ENCODE data around the gene SIK2. TPM values are rescaled to one million over a fixed set of nuclear protein-coding genes. Genes with fewer than 3 reads are reported as not detected.

SIK2 gene
- total RNA-seq, 1 donor from 2014 or later: 43.0 TPM

DNA sequence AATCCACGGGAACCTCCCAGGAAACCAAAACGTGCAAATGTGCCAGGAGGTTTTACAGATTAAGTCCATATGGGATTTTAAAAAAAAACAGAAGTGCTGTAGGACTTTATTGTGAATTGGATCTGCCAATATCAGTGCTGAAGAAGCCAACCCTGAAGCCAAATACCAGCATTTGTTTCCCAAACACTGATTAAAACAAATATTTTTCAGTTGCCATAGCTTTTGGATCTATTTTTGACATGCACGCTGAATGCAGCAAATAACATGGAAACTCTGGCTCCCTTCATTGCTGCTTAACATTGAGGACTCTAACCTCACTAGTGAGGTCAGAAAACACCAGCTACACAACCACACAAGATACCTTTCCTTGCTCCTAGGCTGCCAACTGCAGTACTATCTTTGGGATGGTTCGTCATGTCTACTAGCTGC lies 28.4 kb upstream of the SIK2 start:
- H3K9me3 Mint-ChIP-seq (ENCODE audit: low read depth): no peaks in the 10 kb centered on the region

DNA sequence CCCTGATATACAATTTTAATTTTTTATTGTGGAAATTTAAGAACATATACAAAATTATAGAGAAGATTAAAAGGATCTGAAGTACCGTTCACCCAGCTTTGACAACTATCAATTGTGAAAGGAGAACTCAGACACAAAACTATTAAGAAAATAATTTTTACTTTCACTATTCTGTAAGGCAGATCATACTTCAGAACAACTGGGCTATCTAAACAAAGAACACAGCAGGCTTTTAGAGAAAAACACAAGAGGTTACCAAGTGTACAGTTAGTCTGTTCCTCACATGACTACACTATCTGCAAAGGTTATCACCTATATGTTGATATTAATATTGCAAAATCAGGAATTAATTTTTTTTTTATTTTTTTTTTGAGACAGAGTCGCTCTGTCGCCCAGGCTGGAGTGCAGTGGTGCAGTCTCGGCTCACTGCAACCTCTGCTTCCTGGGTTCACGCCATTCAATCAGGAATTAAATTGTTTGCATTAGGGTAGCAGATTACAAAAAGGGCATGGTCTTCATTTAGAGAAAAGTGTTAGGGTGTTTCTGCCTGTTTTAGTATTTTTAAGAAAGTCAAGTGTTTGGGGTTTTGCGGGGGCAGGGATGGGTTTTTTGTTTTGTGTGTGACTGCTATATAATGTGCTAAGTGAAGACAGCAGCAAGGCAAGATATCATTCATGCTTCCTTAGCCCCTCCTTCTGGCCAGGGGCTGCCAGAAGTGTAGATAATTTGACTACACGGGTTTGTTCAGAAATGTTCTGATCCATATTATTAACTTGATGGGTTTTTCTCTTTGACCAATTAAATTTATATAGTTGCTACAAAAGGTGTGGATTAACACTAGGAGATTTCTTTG lies 27.6 kb upstream of the SIK2 start:
- H3K36me3 Mint-ChIP-seq (ENCODE audit: insufficient read depth): no peaks in the 10 kb centered on the region
- TF ChIP-seq, protein P1, sequence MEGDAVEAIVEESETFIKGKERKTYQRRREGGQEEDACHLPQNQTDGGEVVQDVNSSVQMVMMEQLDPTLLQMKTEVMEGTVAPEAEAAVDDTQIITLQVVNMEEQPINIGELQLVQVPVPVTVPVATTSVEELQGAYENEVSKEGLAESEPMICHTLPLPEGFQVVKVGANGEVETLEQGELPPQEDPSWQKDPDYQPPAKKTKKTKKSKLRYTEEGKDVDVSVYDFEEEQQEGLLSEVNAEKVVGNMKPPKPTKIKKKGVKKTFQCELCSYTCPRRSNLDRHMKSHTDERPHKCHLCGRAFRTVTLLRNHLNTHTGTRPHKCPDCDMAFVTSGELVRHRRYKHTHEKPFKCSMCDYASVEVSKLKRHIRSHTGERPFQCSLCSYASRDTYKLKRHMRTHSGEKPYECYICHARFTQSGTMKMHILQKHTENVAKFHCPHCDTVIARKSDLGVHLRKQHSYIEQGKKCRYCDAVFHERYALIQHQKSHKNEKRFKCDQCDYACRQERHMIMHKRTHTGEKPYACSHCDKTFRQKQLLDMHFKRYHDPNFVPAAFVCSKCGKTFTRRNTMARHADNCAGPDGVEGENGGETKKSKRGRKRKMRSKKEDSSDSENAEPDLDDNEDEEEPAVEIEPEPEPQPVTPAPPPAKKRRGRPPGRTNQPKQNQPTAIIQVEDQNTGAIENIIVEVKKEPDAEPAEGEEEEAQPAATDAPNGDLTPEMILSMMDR (IDR thresholded peaks at IDR 0.05; ENCODE audit: unreplicated experiment): no peak
- H3K4me1 Mint-ChIP-seq (ENCODE audit: low read depth): peaks cover 34% of the 10 kb centered on the region
- no peak overlapping the region for H3K27ac Mint-ChIP-seq
- no peaks in the 10 kb centered on the region for H3K9me3 Mint-ChIP-seq (ENCODE audit: low read depth)
- DNase-seq (ENCODE audit: low spot score, unreplicated experiment): no peak
- H3K4me3 Mint-ChIP-seq (ENCODE audit: low read depth): no peak overlapping the region
- H3K27me3 Mint-ChIP-seq: no peaks in the 10 kb centered on the region

More for the DNA sequence above, 28.4 kb upstream of the SIK2 start:
- Mint-ChIP-seq H3K4me3 (ENCODE audit: low read depth) (no peak overlapping the region), H3K4me1 (ENCODE audit: low read depth) (peaks cover 34% of the 10 kb centered on the region), H3K27ac (no peak overlapping the region), H3K36me3 (ENCODE audit: insufficient read depth) (no peaks in the 10 kb centered on the region), H3K27me3 (no peaks in the 10 kb centered on the region)
- TF ChIP-seq, protein P1 (IDR thresholded peaks at IDR 0.05; ENCODE audit: unreplicated experiment): no peak
- DNase-seq (ENCODE audit: low spot score, unreplicated experiment): no peak

DNA sequence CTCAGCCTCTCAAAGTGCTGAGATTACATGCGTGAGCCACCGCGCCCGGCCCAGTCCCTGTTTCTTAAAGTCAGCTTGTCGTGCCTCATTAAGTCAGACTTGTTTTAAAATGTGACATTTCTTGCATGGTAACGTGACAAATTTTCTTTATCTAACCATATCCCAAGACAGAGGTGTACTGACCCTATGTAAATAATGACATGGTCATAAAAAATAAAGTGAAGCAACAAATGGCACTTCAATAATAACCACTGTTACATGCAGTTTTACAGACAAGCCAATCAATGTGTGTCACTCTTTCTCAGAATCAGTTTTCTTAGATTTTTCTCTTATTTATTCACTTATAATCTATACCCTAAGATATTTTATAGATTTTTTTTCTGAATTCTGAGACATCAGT lies 26.5 kb upstream of the SIK2 start:
- H3K27me3 Mint-ChIP-seq: no peaks in the 10 kb centered on the region
- no peaks in the 10 kb centered on the region for H3K9me3 Mint-ChIP-seq (ENCODE audit: low read depth)
- TF ChIP-seq, protein P1 (IDR thresholded peaks at IDR 0.05; ENCODE audit: unreplicated experiment): no peak
- H3K4me3 Mint-ChIP-seq (ENCODE audit: low read depth): no peak overlapping the region
- H3K36me3 Mint-ChIP-seq (ENCODE audit: insufficient read depth): no peaks in the 10 kb centered on the region
- peaks cover 25% of the 10 kb centered on the region for H3K4me1 Mint-ChIP-seq (ENCODE audit: low read depth)
- no peak for DNase-seq (ENCODE audit: low spot score, unreplicated experiment)
- H3K27ac Mint-ChIP-seq: no peak overlapping the region

DNA sequence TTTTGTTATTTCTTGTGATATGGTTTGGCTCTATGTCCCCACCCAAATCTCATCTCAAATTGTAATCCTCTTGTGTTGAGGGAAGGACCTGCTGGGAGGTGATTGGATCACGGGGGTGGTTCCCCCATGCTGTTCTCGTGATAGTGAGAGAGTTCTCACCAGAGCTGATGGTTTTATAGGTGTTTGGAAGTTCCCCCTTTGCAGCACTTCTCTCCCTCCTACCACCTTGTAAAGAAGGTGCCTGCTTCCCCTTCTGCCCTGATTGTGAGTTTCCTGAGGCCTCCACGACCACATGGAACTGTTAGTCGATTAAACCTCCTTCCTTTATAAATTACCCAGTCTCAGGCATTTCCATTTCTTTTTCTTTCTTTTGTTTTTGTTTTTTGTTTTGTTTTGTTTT lies 24.4 kb upstream of the SIK2 start:
- H3K36me3 Mint-ChIP-seq (ENCODE audit: insufficient read depth): no peaks in the 10 kb centered on the region
- TF ChIP-seq, protein P1 (IDR thresholded peaks at IDR 0.05; ENCODE audit: unreplicated experiment): no peak
- no peaks in the 10 kb centered on the region for H3K27me3 Mint-ChIP-seq
- H3K4me1 Mint-ChIP-seq (ENCODE audit: low read depth): peaks cover 18% of the 10 kb centered on the region
- H3K4me3 Mint-ChIP-seq (ENCODE audit: low read depth): no peak overlapping the region
- no peak overlapping the region for H3K27ac Mint-ChIP-seq
- DNase-seq (ENCODE audit: low spot score, unreplicated experiment): no peak
- H3K9me3 Mint-ChIP-seq (ENCODE audit: low read depth): no peaks in the 10 kb centered on the region

DNA sequence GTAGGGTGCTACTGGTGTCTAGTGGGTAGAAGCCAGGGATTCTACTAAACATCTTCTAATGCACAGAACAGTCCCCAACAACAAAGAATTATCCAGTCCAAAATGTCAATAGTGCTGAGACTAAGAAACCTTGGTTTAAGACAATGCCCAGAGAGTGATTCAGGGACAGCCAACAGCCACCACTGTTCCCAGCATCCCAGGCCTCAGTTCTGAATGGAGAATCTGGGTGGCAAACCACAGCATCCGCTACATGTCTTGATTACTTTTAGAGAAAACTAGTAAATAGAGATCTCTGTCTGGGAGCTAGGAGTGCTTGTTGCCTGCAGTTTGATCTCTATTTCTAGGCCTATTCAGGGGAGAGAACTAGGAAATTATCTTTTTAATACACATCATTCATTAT lies 20.9 kb upstream of the SIK2 start:
- no peaks in the 10 kb centered on the region for H3K36me3 Mint-ChIP-seq (ENCODE audit: insufficient read depth)
- TF ChIP-seq, protein P1 (IDR thresholded peaks at IDR 0.05; ENCODE audit: unreplicated experiment): no peak
- peaks cover 1% of the 10 kb centered on the region for H3K4me1 Mint-ChIP-seq (ENCODE audit: low read depth)
- H3K27me3 Mint-ChIP-seq: no peaks in the 10 kb centered on the region
- no peak overlapping the region for H3K4me3 Mint-ChIP-seq (ENCODE audit: low read depth)
- no peaks in the 10 kb centered on the region for H3K9me3 Mint-ChIP-seq (ENCODE audit: low read depth)
- no peak for DNase-seq (ENCODE audit: low spot score, unreplicated experiment)
- no peak overlapping the region for H3K27ac Mint-ChIP-seq

Measured in progenitor cell of endocrine pancreas (in vitro differentiated cells).